IMR-90 (cell line): ENCODE measurements around the gene C1QTNF12.

Source experiments
- BHLHE40 ChIP-seq: fragments of 150-350 bp; IDR thresholded peaks from 2 replicates; pipeline ENCODE4 v1.6.1; 2016; ENCODE audit warnings: mild to moderate bottlenecking, low read depth, low read length
- CEBPB ChIP-seq: IDR thresholded peaks from 2 replicates; pipeline ENCODE4 v1.6.1; 2012; ENCODE audit warnings: low read depth, low read length, improper control_type of control experiment
- FOS ChIP-seq: fragments of 150-350 bp; IDR thresholded peaks from 2 replicates; pipeline ENCODE4 v1.6.1; 2016; ENCODE audit warnings: low read depth, low read length
- MAFK ChIP-seq: IDR thresholded peaks from 2 replicates; pipeline ENCODE4 v1.6.1; 2012; ENCODE audit warnings: low read depth, low read length, improper control_type of control experiment
- MXI1 ChIP-seq: IDR thresholded peaks from 2 replicates; pipeline ENCODE4 v1.6.1; 2012; ENCODE audit warnings: low read depth, mild to moderate bottlenecking, low read length, moderate library complexity, borderline replicate concordance
- NFE2L2 ChIP-seq: fragments of 150-350 bp; IDR thresholded peaks from 2 replicates; pipeline ENCODE4 v1.6.1; 2016; ENCODE audit warnings: low read depth, mild to moderate bottlenecking, low read length
- POLR2A ChIP-seq: IDR thresholded peaks from 2 replicates; pipeline ENCODE4 v1.6.1; 2012; ENCODE audit warnings: mild to moderate bottlenecking, low read depth, low read length
- RAD21 ChIP-seq: IDR thresholded peaks from 2 replicates; pipeline ENCODE4 v1.6.1; 2012; ENCODE audit warnings: low read length, improper control_type of control experiment
- RCOR1 ChIP-seq: IDR thresholded peaks from 2 replicates; pipeline ENCODE4 v1.6.1; 2012; ENCODE audit warnings: mild to moderate bottlenecking, low read length, improper control_type of control experiment; ENCODE audit not compliant: insufficient replicate concordance
- RFX5 ChIP-seq: IDR thresholded peaks from 2 replicates; pipeline ENCODE4 v1.8.0; 2012; ENCODE audit warnings: low read depth, mild to moderate bottlenecking, low read length, moderate library complexity
- SMC3 ChIP-seq: fragments of 150-350 bp; IDR thresholded peaks from 2 replicates; pipeline ENCODE4 v1.6.1; 2016; ENCODE audit warnings: low read depth, mild to moderate bottlenecking, antibody characterized with exemption, low read length, moderate library complexity
- USF2 ChIP-seq: fragments of 150-350 bp; IDR thresholded peaks from 2 replicates; pipeline ENCODE4 v1.6.1; 2017; ENCODE audit warnings: mild to moderate bottlenecking, antibody characterized with exemption, low read length, low read depth
- TF ChIP-seq, protein P1 (sequence below): conservative IDR thresholded peaks from 2 replicates; pipeline ENCODE4 v1.5.1; 2012; ENCODE audit warnings: mild to moderate bottlenecking, low read depth, low read length, improper control_type of control experiment

GRCh38 chr1:1291023-1291528 is 44.6 kb upstream of the C1QTNF12 start:
- TF ChIP-seq, protein P1, sequence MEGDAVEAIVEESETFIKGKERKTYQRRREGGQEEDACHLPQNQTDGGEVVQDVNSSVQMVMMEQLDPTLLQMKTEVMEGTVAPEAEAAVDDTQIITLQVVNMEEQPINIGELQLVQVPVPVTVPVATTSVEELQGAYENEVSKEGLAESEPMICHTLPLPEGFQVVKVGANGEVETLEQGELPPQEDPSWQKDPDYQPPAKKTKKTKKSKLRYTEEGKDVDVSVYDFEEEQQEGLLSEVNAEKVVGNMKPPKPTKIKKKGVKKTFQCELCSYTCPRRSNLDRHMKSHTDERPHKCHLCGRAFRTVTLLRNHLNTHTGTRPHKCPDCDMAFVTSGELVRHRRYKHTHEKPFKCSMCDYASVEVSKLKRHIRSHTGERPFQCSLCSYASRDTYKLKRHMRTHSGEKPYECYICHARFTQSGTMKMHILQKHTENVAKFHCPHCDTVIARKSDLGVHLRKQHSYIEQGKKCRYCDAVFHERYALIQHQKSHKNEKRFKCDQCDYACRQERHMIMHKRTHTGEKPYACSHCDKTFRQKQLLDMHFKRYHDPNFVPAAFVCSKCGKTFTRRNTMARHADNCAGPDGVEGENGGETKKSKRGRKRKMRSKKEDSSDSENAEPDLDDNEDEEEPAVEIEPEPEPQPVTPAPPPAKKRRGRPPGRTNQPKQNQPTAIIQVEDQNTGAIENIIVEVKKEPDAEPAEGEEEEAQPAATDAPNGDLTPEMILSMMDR = no peak
- no peak for TF ChIP-seq MXI1
- no peak for TF ChIP-seq BHLHE40
- TF ChIP-seq POLR2A = no peak
- no peak for TF ChIP-seq CEBPB
- TF ChIP-seq NFE2L2 = no peak
- TF ChIP-seq RFX5 = no peak
- TF ChIP-seq RAD21 = no peak
- TF ChIP-seq SMC3 = no peak
- no peak for TF ChIP-seq RCOR1
- no peak for TF ChIP-seq FOS
- TF ChIP-seq USF2 = no peak
- TF ChIP-seq MAFK = no peak
